HG02678 (cell line): ENCODE data around the gene PSG11.
"Not testable (repeated sequence)": the region's sequence is repeated elsewhere in the genome, so short reads cannot be mapped to it uniquely, and the experiment has no call there.

ENCODE experiments used
- ATAC-seq: cut with Tn5 transposase; IDR thresholded peaks from one replicate; pipeline ENCODE4 v1.9.1; 2021; ENCODE audit warnings: mild to moderate bottlenecking, moderate library complexity; ENCODE audit not compliant: unreplicated experiment

PSG11 gene

DNA sequence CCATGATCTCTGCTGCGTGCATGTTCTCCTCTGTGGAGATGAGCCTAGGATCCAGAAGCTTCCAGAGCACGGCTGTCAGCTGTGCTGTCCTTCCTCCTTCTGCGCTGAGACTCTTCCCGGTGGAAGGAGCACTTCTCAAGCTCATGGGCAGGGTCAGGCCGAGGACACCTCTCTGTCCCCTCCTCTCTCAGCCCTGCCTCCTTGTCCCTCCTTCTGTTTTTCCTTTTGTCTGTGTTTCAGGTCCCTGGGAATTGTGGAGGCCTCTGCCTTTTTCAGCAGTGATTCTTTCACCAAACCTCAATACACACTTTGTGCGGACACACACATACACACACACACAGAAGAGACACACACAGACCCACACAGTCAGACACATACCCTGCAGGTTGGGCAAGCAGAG is at the start of gene PSG11:
PSG11 (minus strand) TSS at position 101 of the 400 bp plus-strand sequence; CDS start at position 4, 97 bp downstream.
- not testable (repeated sequence) for ATAC-seq

DNA sequence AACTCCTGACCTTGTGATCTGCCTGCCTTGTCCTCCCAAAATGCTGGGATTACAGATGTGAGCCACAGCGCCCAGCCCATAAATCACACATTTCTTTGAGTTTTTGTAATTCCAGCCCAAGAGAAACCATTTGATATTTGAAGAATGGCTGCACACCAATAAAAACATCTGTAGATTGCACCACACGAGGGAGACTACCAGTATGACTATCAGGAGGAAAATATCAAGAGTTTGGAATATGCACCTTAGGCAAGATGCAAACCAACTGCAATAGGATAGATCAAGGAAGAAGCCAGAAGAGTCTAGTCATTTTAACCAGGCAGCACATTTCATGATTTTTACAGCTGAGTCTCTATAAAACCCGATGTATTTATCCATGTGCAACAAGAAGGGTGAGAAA is 36.1 kb upstream of the PSG11 start:
- not testable (repeated sequence) for ATAC-seq

DNA sequence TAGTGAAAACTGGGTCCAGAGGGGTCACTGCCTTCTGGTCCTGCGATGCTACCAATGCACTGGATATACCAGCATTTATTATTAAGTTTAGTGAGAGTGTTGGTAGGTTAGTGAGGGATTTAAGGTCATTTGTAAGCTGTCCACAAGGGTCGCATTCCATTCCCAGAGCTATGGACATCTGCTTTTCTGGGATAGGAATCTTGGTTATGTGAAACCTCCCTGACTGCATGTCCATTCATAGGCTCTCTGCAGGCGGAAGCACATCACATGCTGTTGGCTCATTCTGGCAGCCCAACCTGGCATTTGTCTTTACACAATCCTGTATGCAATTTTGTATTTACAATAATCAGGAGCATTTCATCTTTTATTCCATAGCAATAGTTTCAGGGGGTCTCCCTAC is 35.1 kb upstream of the PSG11 start:
- ATAC-seq = not testable (repeated sequence)

DNA sequence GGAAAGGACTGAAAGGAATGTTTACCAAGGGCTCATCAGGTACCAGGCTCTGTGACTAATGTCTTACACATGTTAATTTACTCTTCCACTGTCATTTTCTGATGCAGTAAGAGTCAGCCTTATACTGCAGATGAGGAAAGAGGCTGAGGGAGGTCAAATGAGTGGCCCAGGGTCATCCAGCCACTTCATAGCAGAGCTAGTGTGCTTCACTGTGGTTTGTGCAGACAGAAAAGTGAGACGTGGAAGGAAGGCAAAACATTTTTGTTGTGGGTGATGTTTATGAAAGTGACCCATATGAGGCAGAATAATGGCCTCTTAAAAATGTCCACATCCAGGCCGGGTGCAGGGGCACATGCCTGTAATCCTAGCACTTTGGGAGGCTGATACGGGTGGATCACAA is 34.0 kb upstream of the PSG11 start:
- not testable (repeated sequence) for ATAC-seq

DNA sequence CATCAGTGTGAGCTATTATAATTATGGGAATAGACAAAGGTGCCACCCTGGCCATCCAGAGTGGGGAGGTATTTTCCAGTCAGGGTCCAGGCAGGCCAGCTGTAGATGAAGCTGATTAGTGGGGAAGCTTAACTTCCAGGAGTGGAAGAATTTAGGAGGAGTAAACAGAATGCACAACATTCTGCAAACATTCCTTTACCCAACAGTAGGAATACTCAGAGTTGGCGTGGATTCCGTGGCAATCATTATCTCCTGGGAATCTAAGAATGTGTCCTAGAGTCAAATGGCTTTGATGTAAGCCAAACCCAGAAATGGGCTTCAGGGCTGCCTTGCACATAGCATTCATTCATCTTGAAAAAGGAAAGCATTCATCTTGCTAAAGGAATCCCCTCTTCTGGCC is 33.2 kb upstream of the PSG11 start:
- ATAC-seq = not testable (repeated sequence)

DNA sequence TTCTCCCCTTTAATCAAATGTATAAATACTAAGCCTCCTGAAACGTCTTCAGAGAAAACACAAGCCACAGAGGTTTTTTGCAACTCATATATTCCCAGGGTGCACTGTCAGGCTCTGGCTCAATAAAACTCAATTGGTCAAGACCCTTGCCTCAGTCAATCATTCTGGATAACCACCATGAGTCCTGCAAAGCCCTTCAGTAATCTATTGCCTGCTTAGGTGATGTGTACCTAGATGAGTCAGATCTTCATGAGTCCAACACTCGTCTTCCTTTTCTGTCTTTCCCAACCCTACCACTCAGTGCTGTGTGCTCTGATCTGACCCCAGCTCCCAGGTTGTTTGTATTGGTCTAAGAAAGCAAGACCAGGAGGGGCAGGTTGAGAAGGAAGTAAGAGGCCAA is 32.2 kb upstream of the PSG11 start:
- not testable (repeated sequence) for ATAC-seq

DNA sequence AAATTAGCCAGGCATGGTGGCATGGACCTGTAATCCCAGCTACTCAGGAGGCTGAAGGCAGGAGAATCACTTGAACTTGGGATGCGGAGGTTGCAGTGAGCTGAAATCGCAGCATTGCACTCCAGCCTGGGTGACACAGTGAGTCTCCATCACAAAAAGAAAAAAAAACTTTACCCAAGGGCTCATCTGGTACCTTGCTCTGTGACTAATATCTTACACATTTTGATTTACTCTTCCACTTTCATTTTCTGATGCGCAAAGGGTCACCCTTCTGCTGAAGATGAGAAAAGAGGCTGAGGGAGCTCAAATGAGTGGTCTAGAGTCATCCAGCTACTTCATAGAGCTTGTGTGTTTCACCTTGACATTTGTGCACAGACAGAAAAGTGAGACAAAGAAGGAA is 21.7 kb upstream of the PSG11 start:
- not testable (repeated sequence) for ATAC-seq

DNA sequence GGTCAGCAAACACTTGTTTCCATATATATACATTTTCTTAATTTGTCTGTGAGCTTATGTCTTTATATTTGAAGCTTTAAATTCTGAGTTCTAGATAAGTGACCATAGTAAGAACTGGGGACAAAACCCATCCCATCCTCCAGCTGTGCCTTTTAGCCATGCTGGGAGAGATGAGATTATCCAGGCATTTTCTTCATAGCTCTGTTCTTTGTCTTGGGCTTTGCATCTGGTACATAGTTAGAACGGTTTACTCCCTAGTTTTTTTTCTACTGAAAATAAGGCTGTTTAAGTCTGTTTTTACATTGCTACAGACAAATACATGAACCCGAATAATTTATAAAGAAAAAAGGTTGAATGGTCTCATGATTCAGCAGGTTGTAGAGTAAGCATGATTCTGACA is 20.3 kb upstream of the PSG11 start:
- not testable (repeated sequence) for ATAC-seq

DNA sequence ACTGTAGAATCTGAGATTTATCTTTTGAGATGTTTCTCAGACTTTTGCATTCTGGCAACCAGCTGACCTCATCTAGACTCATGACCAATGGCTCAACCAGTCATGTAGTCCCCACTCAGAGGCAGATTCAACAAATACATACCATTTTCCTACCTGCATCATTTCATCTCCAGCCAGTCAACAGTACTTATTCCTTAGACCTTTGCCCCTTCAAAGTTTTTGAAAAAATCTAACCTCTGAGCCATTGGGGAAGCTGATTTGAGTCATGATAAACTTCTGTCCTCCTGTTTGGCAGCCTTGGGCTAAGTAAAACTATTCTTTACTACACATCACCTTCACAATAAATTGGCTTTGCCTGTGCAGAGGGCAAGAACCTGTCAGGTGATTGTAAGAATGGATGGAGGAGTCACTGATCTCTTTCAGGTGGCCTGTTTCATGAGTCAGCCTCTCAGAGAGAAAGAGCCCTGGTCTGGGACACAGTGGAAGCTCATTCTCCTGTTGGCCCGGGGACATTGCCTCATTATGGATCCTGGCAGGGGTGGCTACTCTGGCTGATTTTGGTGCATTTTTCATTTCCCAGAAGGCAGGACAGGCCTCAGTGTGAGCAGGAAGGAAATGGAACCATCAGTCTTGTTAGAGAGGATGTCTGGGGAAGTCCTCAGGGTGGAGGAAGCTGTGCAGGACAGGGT is 17.4 kb upstream of the PSG11 start:
- ATAC-seq = not testable (repeated sequence)

DNA sequence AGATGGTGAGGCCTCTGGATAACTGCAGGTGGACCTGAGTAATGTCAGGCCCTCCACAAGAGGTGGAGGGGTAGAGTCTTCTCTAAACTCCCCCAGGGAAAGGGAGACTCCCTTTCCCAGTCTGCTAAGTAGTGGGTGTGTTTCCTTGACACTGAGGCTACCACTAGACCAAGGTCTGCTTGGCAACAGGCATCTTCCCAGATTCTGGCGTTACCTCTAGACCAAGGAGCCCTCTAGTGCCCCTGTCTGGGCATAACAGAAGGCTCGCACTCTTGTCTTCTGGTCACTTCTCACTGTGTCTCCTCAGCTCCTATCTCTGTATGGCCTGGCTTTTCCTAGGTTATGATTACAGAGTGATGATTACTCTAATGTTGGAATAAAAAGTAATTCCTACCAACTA is 5.4 kb upstream of the PSG11 start:
- not testable (repeated sequence) for ATAC-seq

DNA sequence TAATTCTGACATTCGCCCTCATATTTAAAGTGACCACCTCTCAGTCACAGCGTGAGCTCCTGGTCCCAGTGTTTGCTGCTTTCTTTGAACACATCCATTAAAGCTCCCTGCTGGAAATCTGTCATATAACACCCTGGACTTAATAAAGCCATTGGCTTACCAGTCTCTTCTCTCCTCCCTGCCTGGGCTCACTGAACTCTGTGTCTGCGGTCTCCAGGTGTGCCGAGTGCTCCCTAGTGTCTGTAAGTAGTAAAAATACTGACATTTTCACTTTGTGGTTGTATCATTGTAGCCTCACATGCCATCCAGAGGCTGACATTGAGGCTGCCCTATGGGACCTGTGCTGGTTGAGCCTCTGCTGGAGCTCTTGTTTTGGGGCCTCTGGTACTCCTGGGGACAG is 2.6 kb upstream of the PSG11 start:
- ATAC-seq = no peak

DNA sequence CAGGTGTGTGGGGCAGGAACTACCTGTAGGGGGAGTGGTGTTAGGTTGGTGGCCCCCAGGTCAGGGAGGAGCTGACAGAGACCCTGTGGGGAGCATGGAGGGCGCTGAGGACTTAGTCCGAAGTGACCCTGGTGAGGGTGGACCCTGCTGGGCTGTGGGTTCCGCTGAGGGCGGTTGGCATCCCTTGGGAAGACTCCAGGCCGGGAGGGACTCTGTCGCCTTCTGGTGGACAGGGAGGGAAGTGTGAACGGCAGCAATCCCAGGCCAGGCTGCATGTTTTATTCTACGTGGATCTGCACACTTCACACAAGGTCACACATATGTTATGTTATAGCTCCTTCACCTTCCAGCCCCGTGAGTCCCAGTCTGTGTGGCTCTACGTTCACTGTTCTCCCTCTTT is 1.7 kb upstream of the PSG11 start:
- not testable (repeated sequence) for ATAC-seq

DNA sequence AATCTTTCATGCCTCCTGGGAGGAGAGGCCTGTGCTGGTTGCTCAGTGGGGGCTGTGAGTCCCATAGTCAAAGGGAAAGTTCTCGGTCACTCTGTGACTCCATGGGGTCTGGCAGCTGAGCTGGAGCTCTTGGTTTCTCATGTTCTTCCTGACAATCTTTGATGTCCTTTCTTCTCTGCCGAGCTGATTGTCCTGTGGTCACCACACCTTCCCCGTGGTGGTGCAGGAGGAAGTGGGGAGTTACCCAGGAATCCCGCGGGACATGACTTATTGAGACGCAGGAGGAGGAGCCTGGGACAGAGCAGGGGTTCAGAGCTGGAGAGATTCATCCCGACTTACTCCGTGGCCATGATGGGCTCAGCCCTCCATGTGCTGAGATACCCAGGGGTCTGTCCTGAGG is 792 bp upstream of the PSG11 start:
- not testable (repeated sequence) for ATAC-seq

DNA sequence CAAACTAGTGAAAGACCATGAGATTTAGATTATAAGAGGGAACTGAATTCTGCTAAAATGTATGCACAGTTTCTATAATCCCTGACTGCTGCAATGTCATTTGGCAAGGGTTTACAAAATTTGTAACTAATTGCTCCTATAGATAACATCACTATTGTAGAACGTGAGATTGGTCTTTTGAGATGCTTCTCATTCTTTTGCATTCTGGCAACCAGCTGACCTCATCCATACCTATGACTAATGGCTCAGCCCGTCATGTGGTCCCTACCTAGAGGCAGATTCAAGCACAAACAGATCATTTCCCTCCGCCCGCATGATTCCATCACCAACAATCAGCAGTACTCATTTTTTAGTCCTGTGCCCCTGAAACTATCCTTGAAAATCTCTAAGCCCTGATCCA is 4.2 kb downstream of the PSG11 start:
- not testable (repeated sequence) for ATAC-seq

DNA sequence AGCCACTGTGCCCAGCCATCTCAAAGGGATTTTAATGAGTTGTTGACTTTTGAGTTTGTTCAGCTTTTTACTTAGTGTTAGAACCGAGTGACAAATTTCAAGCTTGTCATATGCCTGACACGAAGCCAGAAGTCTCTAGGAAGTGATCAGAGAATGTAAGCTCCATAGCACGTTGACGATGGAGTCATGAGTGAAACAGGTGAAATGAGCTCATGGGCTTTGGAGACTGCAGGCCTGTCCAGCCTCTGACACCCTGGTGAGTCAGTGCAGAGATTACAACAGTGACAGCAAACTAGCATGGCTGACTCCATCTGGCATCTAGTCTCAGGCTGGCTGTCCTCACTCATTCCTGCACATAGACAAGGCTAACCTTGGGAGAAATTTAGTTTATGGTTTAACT is 4.6 kb downstream of the PSG11 start:
- not testable (repeated sequence) for ATAC-seq

DNA sequence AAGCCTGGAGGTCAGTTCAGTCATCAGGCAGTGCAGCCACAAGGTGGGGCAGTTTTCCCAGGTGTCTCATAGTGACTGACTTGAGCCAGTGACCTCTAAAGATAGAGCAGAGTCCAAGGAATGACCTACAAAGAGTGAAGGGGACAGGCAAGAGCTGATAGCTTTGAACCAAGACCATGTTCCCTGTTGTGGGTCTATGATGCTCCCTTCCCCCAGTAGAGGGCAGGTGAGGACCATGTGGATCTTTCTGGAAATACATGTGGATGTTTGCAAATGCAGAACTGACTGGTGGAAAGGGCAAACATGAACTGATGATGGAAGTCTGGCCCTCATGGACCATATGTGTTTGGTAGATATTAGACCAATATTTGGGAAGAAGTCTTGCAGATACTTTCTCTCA is 6.7 kb downstream of the PSG11 start:
- not testable (repeated sequence) for ATAC-seq

DNA sequence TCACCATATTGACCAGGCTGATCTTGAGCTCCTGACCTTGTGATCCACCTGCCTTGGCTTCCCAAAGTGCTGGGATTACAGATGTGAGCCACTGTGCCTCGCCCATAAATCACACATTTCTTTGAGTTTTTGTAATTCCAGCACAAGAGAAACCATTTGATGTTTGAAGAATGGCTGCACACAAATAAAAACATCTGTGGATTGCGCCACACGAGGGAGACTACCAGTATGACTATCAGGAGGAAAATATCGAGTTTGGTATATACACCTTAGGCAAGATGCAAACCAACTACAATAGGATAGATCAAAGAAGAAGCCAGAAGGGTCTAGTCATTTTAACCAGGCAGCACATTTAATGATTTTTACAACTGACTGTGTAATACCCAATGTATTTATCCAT is 20.4 kb downstream of the PSG11 start:
- ATAC-seq = not testable (repeated sequence)

DNA sequence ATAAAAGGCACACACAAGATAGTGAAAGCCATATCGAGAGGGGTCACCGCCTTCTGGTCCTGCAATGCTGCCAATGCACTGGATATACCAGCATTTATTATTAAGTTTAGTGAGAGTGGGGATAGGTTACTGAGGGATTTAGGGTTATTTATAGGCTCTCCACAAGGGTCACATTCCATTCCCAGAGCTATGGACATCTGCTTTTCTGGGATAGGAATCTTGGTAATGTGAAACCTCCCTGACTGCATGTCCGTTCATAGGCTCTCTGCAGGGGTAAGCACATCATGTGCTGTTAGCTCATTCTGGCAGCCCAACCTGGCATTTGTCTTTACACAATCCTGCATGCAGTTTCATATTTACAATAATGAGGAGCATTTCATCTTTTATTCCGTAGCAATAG is 21.4 kb downstream of the PSG11 start:
- not testable (repeated sequence) for ATAC-seq

DNA sequence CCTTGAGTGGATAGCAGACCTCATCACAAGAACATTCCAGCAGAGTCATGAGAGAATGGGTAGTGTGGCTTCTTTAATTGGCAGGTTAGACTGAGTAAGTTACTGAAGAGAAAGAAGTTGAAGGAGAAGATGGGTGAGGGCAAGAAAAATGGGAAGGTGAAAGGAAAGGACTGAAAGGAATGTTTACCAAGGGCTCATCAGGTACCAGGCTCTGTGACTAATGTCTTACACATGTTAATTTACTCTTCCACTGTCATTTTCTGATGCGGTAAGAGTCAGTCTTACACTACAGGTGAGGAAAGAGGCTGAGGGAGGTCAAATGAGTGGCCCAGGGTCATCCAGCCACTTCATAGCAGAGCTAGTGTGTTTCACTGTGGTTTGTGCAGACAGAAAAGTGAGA is 22.6 kb downstream of the PSG11 start:
- not testable (repeated sequence) for ATAC-seq

DNA sequence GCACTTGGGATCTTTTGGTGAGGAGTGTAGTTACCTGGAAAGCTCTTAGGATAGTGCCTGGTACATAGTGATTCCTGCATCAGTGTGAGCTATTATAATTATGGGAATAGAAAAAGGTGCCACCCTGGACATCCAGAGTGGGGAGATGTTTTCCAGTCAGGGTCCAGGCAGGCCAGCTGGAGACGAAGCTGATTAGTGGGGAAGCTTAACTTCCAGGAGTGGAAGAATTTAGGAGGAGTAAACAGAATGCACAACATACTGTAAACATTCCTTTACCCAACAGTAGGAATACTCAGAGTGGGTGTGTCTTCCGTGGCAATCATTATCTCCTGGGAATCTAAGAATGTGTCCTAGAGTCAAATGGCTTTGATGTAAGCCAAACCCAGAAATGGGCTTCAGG is 23.3 kb downstream of the PSG11 start:
- ATAC-seq = not testable (repeated sequence)

DNA sequence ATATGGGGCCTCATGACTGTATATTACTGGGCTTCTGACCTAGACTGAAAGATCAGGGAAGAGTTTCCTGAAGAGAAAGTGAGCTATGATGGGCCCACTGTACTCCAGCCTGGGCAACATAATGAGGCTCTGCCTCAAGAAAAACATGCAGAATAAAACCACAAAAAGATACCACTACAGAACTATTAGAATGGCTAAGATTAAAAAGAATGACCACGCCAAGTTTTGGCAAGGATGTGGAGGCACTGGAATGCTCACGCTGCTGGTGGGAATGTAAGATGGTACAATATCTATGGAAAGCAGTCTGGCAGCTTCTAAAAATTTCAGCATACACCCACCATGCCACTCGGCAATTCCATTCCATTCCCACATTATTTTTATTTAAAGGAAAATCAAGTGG is 30.1 kb downstream of the PSG11 start:
- ATAC-seq = not testable (repeated sequence)

DNA sequence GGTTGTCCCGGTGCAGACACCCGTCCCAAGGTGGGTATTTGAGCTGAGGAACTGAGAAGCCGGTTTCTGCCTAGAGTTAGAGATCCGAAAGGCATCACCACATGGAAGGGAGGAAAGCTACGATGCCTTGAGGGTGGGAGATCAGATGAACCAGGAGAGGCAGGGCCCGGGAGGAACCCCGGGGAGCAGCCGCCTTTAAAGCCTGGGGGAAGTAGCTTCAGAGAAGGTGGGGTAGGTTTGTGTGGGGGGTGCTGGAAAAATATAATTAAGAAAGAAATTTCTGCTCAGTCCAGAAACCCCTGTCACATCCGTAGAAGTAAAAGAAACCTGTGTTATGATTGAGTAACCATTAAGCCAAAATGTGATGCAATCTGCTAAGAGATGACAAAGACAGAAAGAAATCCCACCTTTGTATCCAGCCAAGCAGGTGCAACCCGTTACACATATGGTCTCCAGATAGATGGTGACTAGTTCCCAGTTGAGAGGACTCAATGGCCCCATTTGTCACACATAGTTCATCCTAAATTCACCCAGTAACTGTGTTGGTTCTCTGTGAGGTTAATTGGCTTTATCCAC is 34.2 kb downstream of the PSG11 start:
- ATAC-seq = not testable (repeated sequence)

DNA sequence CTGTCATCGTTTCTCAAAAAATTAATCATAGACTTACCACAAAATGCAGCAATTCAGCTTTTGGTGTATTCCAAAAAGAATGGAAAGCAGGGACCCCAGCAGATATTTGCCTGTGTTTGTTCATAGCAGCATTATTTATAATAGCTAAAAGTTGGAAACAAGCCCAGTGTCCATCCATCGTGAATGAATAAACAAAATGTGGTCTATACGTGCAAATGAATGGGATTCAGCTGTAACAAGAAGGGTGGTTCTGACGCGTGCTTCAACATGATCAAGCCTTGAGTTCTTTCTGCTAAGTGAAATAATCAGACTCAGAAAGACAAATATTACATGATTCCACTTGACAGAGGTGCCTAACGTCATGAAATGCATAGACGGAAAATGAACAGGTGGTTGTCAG is 36.4 kb downstream of the PSG11 start:
- ATAC-seq = no peak
